ENCODE data around the gene MSL3B.

The MSL3B gene

GRCh38 chr2:233832414-233832813, 35.8 kb downstream of the MSL3B start:
- DNase-seq: no peak

DNA sequence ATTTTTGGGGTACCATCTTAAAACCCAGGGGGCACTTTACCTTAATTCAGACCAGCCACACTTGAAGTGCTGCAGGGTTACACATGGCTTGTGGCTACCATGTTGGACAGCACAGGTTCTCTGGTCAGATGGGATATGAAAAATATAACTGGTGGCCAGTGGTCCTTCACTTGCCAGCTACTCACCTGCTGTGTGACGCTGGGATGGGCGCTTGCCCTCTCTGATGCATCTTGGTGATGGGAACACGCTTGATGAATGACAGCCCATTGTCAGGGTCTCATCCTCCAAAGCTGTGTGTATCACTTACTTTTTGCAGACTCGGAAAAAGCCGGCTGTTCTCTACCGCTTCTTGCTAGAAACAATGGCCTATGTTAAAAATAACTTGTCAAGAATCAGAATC, 36.3 kb downstream of the MSL3B start:
- no peak for DNase-seq

DNA sequence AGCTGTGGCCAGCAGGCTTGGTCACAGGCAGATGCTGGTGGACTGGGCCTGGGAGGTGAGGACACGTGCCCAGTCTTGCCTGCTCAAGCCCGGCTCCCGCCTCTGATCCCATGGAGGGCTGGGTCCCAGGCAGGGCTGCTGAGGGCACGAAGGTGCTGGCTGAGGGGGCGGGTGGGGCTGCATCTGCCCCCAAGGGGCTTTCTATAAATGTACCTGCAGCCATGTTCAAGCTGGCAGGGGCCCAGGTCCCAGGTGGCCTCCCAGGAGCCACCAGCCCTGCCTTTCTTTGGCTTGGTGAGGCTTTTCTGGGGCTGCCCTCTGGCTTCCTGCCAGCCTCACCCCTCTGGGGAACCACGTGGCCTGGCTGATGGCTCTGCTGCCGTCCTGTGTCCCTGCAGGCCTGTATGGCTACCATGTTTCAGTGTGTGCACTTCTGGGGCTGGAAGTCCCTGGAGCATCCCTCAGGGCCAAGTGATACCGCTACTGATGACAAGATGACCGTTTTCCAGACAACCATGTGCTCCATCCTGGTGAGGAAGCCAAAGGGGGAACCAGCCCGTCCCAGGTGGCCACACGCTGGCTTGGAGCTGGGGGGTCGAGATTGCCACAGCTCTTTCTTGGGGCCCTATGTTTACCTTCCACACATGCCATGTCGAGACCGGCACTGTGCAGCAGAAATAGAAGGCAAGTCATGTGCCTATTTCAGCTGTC, 37.0 kb downstream of the MSL3B start:
- no peak for DNase-seq

DNA sequence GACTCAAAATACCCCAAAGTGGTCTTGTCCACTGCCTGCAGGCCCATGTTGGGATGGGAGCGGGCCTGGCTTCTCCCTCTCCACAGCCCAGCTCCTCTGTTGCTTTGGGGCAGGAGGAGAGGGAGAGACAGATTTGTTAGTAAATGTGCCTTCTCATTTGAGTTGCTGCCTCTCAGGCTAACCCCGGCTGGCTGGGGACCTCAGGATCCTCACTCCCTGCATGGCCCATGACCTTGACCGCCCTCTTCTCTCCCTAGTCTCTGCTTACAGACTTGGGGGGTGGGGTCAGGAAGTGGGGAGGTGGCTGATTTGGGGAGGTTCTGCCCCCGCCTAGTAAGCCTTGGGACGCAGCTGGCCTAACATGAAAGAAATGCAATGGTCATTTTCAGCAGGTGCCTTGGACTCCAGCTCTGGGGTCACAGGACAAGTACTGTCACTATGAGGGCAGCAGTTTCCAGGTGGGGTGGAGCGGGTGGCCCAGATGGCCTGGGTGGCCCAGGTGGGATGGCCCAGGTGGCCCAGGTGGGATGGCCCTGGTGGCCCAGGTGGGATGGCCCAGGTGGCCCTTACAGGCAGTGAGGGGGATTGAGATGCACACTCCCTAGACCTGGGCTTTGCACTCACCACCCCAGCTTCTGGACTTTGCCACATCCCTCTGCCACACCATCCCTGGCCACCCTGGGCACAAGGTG, 37.9 kb downstream of the MSL3B start:
- no peak for DNase-seq

GRCh38 chr2:233829193-233830110, 38.7 kb downstream of the MSL3B start:
- no peak for DNase-seq

DNA sequence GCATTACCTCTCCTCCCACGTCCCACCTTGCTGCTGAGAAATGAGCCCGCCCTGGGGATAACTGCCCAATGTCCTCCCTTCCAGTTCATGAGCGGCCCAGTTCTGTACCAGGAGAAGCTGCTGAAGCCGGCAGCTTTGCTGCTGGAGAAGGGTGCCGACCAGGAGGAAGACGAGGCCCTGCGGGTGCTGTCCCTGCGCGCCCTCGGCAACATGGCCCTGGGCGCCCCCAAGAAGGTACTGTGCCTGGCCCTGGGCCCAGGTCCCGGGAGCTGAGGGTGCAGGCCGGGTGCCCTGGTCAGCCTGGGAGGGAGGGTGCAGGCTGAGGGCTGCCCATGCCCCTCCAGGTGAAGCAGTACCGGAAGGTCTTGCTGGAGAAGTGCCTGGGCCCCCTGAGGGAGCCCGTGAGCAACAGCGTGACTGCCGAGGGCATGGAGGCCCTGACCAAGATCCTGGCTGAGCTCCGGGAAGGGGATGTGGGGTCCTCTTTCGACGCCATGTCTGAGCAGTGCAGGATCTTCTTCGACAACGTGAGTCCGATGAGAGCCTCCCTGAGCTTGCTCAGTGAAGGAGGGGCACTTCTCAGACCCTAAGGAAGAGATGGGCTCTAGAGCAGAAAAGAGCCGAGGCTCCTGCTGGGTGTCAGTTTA, 39.5 kb downstream of the MSL3B start:
- no peak for DNase-seq

DNA sequence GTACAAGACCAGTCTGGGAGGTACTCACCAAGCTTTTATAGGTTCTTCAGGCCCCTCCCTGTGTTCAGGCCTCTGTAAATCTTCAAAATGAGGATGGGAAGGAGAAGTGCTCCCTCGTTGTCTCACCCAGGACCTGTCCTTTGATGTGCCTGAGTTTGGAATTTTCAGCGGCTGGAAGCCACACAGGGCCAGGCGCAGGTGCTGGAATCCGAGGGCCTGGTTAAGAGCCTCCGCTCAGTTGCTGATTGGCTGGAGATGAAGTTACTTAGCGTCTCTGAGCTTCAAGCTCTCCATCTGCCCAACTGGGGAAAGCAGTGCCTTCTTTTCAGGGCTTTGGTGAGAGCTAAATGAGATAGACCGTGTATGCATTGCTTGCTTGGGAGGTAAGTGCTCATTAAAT, 43.8 kb downstream of the MSL3B start:
- DNase-seq: no peak

- no peak for DNase-seq
Measured at GRCh38 chr2:233823731-233824121, 44.5 kb downstream of the MSL3B start.

GRCh38 chr2:233822781-233823730, 45.1 kb downstream of the MSL3B start:
- DNase-seq: no peak

- no peak for DNase-seq
Measured at GRCh38 chr2:233822101-233822771, 46.0 kb downstream of the MSL3B start.

DNA sequence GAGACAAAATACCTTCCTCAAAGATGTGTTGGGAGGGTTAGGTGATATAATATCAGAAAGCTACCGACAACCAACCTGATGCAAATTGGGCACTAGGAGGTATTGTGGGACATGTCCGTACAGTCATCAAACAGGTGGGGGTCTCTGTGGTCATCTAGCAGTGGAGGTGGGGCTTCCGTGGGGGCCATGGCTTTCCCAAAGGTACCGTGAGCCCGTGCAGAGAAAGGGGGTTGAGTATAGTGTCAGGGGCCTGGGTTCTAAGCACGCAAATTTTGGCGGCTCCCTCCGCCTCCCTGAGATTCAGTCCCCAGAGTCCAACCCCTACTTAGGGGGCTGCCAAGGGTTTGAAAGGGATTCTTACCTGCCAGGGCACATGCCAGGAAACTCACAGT, 46.5 kb downstream of the MSL3B start:
- DNase-seq: no peak

GRCh38 chr2:233821196-233821595, 47.0 kb downstream of the MSL3B start:
- DNase-seq: no peak

- DNase-seq: no peak
Measured at GRCh38 chr2:233820774-233821105, 47.4 kb downstream of the MSL3B start.

- no peak for DNase-seq
Measured at GRCh38 chr2:233819884-233820773, 48.1 kb downstream of the MSL3B start.

DNA sequence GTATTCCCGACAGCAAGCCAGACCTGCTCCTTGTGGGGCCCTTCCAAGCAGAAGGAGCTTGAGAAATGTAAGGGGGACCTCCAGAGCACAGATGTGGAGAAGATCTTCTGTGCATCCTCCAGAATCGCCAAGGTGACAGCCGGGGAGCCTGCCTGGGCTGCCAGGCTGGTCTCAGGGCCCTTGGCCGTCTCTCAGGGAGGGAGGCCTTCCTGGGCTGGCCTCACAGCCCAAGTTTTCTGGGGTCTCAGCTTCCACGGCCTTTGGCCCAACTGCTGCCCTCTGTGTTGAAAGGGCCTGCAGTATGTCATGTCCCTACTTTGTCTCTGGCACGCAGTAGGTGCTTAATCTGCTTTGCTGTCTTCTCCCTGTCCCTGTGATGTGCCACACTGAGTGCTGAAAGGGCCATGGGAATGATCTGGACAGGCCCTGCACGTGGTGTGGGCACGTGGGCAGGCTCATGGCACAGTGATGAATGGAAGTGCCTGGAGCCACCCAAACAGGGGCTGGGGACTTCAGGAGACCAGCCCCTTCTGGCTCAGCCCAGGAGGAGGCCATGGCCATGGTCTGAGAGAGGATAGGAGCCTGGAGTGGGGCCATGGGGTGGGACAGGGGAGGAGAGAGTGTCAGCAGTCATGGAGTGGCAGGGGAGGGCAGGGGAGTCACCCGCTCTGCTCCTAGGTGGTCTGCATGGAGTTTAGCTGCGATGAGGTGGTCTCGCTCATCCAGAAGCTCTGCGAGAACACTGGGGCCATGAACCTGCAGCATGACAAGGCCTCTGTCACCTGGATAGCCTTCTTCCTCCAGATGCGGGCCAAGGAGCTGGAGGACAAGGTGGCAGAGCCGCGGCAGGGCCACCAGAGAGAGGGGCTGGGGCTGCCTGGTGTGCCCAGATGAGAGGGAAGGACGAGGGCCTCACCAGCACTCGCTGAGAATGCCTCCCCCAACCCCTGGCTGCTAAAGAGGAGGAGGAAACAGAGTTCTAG, 49.3 kb downstream of the MSL3B start:
- no peak for DNase-seq

- no peak for DNase-seq
Measured at GRCh38 chr2:233817995-233818638, 50.1 kb downstream of the MSL3B start.

GRCh38 chr2:233817361-233817911, 50.8 kb downstream of the MSL3B start:
- DNase-seq: no peak

- DNase-seq: no peak
Measured at GRCh38 chr2:233816771-233817170, 51.4 kb downstream of the MSL3B start.
